ENCODE measurements around the gene HMOX1.

The HMOX1 gene

DNA sequence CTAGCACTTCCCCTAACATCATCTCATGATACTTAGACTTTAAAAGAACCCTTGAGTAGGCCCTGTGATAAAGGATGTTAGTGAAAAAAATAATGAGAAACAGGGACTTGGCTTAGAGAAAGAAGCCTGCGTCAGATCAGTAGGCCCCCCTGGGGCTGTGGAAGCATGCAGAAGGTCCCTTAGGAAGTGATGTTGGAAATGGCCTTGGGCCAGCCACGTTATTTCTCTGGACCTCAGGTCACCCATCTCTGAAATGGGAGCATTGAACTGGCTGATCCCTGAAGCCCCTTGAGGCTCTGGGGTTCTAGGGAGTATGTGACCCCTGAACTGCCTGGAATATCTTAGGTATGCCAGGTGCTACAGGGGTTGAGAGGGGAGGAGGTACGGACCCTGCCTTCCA, 59.2 kb downstream of the HMOX1 start:
- no peaks in the 10 kb centered on the region; the same call in 1 of the 2 replicates for H3F3A ChIP-seq (ENCODE audit: insufficient read depth)
- H3K4me3 ChIP-seq (ENCODE audit: insufficient read depth, low read length, poor library complexity, severe bottlenecking): no peak overlapping the region
- H3K27me3 ChIP-seq (ENCODE audit: low read length): no peaks in the 10 kb centered on the region
- no peaks in the 10 kb centered on the region for H3K36me3 ChIP-seq (ENCODE audit: low read length)
- no peak overlapping the region for H3K27ac ChIP-seq (ENCODE audit: low read depth, low read length)
- no peak overlapping the region for H3K4me2 ChIP-seq (ENCODE audit: low read depth, low read length, poor library complexity, severe bottlenecking)
- TF ChIP-seq, protein P1, sequence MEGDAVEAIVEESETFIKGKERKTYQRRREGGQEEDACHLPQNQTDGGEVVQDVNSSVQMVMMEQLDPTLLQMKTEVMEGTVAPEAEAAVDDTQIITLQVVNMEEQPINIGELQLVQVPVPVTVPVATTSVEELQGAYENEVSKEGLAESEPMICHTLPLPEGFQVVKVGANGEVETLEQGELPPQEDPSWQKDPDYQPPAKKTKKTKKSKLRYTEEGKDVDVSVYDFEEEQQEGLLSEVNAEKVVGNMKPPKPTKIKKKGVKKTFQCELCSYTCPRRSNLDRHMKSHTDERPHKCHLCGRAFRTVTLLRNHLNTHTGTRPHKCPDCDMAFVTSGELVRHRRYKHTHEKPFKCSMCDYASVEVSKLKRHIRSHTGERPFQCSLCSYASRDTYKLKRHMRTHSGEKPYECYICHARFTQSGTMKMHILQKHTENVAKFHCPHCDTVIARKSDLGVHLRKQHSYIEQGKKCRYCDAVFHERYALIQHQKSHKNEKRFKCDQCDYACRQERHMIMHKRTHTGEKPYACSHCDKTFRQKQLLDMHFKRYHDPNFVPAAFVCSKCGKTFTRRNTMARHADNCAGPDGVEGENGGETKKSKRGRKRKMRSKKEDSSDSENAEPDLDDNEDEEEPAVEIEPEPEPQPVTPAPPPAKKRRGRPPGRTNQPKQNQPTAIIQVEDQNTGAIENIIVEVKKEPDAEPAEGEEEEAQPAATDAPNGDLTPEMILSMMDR (IDR thresholded peaks at IDR 0.05; ENCODE audit: insufficient read depth, low read length, poor library complexity, severe bottlenecking): no peak
- TF ChIP-seq EZH2phosphoT487 (conservative IDR thresholded peaks at IDR 0.05; ENCODE audit: low read length): no peak
- no peaks in the 10 kb centered on the region for H4K20me1 ChIP-seq (ENCODE audit: low read depth, low read length)
- H2AFZ ChIP-seq (ENCODE audit: low read depth, low read length, severe bottlenecking): no peak overlapping the region
- no peaks in the 10 kb centered on the region for H3K79me2 ChIP-seq (ENCODE audit: insufficient read depth, low read length)
- H3K9me2 ChIP-seq (replicated peaks; ENCODE audit: insufficient read depth, low read length): no peaks in the 10 kb centered on the region
- no peaks in the 10 kb centered on the region for H3K9me3 ChIP-seq (ENCODE audit: insufficient read depth, low read length)
- H3K9ac ChIP-seq (ENCODE audit: low read length): no peak overlapping the region

DNA sequence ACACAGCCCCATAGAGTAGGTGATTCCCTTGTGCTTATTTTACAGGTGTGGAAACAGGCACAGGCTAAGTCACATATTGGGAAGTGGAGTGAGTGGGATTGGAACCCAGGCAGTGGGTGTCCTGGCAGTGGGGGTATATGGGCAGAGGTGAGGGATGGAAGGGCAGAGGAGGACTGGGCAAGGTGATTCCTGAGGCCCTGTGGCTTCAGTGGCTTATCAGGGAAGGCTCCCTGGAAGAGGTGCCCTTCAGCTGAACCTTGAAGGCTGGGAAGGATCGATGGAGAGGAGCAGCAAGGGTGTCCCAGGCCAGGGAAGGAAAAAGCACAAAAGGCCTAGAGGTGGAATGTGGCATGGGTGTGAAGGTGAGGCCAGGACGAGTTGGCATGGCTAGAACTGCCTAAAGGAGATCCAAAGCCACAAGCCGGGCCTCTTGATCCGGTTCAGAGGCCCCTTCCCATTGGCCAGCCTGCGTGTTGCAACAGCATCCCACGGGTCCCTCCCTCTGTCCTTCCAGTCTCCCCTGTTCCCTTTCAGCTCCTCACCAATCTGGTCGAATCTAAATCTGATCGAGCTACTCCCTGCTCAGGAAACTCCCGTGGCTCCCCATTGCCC, 60.7 kb downstream of the HMOX1 start:
- Histone ChIP-seq H3K9me2 (replicated peaks; ENCODE audit: insufficient read depth, low read length) (no peaks in the 10 kb centered on the region), H3K27me3 (ENCODE audit: low read length) (no peaks in the 10 kb centered on the region), H3K9ac (ENCODE audit: low read length) (no peak overlapping the region), H2AFZ (ENCODE audit: low read depth, low read length, severe bottlenecking) (no peak overlapping the region), H4K20me1 (ENCODE audit: low read depth, low read length) (no peaks in the 10 kb centered on the region), H3K4me3 (ENCODE audit: insufficient read depth, low read length, poor library complexity, severe bottlenecking) (no peak overlapping the region), H3F3A (ENCODE audit: insufficient read depth) (no peaks in the 10 kb centered on the region; the same call in 1 of the 2 replicates), H3K27ac (ENCODE audit: low read depth, low read length) (no peak overlapping the region), H3K9me3 (ENCODE audit: insufficient read depth, low read length) (no peaks in the 10 kb centered on the region), H3K36me3 (ENCODE audit: low read length) (no peaks in the 10 kb centered on the region), H3K4me2 (ENCODE audit: low read depth, low read length, poor library complexity, severe bottlenecking) (no peak overlapping the region), H3K79me2 (ENCODE audit: insufficient read depth, low read length) (no peaks in the 10 kb centered on the region)
- TF ChIP-seq, protein P1 (IDR thresholded peaks at IDR 0.05; ENCODE audit: insufficient read depth, low read length, poor library complexity, severe bottlenecking): no peak
- TF ChIP-seq EZH2phosphoT487 (conservative IDR thresholded peaks at IDR 0.05; ENCODE audit: low read length): no peak

DNA sequence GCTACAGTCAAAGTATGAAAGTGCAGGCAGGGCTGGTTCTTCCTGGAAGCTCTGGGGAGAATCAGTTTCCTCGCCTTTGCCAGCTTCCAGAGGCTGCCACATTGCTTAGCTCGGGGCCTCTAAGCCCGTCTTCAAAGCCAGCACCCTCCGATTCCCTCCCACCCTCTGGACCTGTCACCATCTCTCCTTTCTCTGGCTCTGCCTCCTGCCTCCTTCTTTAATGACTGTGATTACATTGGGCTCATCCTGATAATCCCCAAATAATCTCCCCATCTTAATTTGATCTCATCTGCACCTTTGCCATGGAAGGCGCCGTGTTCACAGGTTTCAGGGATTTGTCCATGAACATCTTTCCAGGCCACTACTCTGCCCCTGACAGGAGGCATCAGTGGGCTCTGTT, 61.6 kb downstream of the HMOX1 start:
- TF ChIP-seq EZH2phosphoT487 (conservative IDR thresholded peaks at IDR 0.05; ENCODE audit: low read length): no peak
- TF ChIP-seq, protein P1 (IDR thresholded peaks at IDR 0.05; ENCODE audit: insufficient read depth, low read length, poor library complexity, severe bottlenecking): no peak
- Histone ChIP-seq H3K4me2 (ENCODE audit: low read depth, low read length, poor library complexity, severe bottlenecking) (no peak overlapping the region), H3K4me3 (ENCODE audit: insufficient read depth, low read length, poor library complexity, severe bottlenecking) (no peak overlapping the region), H2AFZ (ENCODE audit: low read depth, low read length, severe bottlenecking) (no peak overlapping the region), H3K27ac (ENCODE audit: low read depth, low read length) (no peak overlapping the region), H3F3A (ENCODE audit: insufficient read depth) (no peaks in the 10 kb centered on the region), H3K9me3 (ENCODE audit: insufficient read depth, low read length) (no peaks in the 10 kb centered on the region), H3K79me2 (ENCODE audit: insufficient read depth, low read length) (no peaks in the 10 kb centered on the region), H3K36me3 (ENCODE audit: low read length) (no peaks in the 10 kb centered on the region), H3K9me2 (replicated peaks; ENCODE audit: insufficient read depth, low read length) (no peaks in the 10 kb centered on the region), H3K27me3 (ENCODE audit: low read length) (no peaks in the 10 kb centered on the region), H3K9ac (ENCODE audit: low read length) (no peak overlapping the region), H4K20me1 (ENCODE audit: low read depth, low read length) (no peaks in the 10 kb centered on the region)
